ENCODE data around the gene RGS9.
"Not testable (repeated sequence)": the region's sequence is repeated elsewhere in the genome, so short reads cannot be mapped to it uniquely, and the experiment has no call there.

RGS9 gene

GRCh38 chr17:65158041-65158440 lies 20.9 kb downstream of the RGS9 start:
- no peak for DNase-seq

- DNase-seq, result no peak
These were observed 21.5 kb downstream of the RGS9 start for GRCh38 chr17:65158622-65159021.

- no peak for DNase-seq
These were observed 23.3 kb downstream of the RGS9 start for GRCh38 chr17:65160516-65160915.

- peak in 1 of 4 experiments; percentile 12 for DNase-seq
These were observed 26.9 kb downstream of the RGS9 start for GRCh38 chr17:65163990-65164495.

- no peak for DNase-seq
These were observed 29.6 kb downstream of the RGS9 start for GRCh38 chr17:65166787-65167186.

- DNase-seq, result no peak
These were observed 30.4 kb downstream of the RGS9 start for GRCh38 chr17:65167566-65167965.

GRCh38 chr17:65169691-65170090 lies 32.5 kb downstream of the RGS9 start:
- no peak for DNase-seq

- no peak for DNase-seq
These were observed 33.7 kb downstream of the RGS9 start for GRCh38 chr17:65170839-65171238.

- no peak for DNase-seq
These were observed 34.6 kb downstream of the RGS9 start for GRCh38 chr17:65171752-65172151.

GRCh38 chr17:65172496-65173136 lies 35.4 kb downstream of the RGS9 start:
- no peak for DNase-seq

- peak in 2 of 4 experiments; percentile 15 to 16 for DNase-seq
These were observed 36.2 kb downstream of the RGS9 start for GRCh38 chr17:65173284-65173793.

GRCh38 chr17:65173976-65174683 lies 37.0 kb downstream of the RGS9 start:
- no peak for DNase-seq

- DNase-seq, result no peak
These were observed 37.8 kb downstream of the RGS9 start for GRCh38 chr17:65174974-65175373.

- no peak for DNase-seq
These were observed 38.8 kb downstream of the RGS9 start for GRCh38 chr17:65175952-65176351.

GRCh38 chr17:65176646-65177409 lies 39.7 kb downstream of the RGS9 start:
- DNase-seq, result no peak

- no peak for DNase-seq
These were observed 40.7 kb downstream of the RGS9 start for GRCh38 chr17:65177901-65178300.

- DNase-seq, result not testable (repeated sequence)
These were observed 43.1 kb downstream of the RGS9 start for GRCh38 chr17:65180276-65180675.

- not testable (repeated sequence) for DNase-seq
These were observed 43.6 kb downstream of the RGS9 start for GRCh38 chr17:65180752-65181236.

- DNase-seq, result no peak
These were observed 44.3 kb downstream of the RGS9 start for GRCh38 chr17:65181237-65182061.

- no peak for DNase-seq
These were observed 45.1 kb downstream of the RGS9 start for GRCh38 chr17:65182233-65182632.

GRCh38 chr17:65183736-65184135 lies 46.6 kb downstream of the RGS9 start:
- DNase-seq, result no peak

GRCh38 chr17:65184235-65184959 lies 47.2 kb downstream of the RGS9 start:
- DNase-seq, result no peak
